ENCODE results near the gene GAS1. TPM values are rescaled to one million over a fixed set of nuclear protein-coding genes. Genes with fewer than 3 reads are reported as not detected.

The GAS1 gene
- total RNA-seq, 1 donor from 2014 or later: 120 TPM

- H3K27ac Mint-ChIP-seq: peak overlapping the region; percentile 87
- DNase-seq (ENCODE audit: extremely low spot score, unreplicated experiment): no peak
Observed at GRCh38 chr9:86944796-86945727, 2.2 kb downstream of the GAS1 start.

GRCh38 chr9:86943201-86944113 is 3.8 kb downstream of the GAS1 start:
- Mint-ChIP-seq H3K4me3 (peak overlapping the region; percentile 96), H3K36me3 (peaks cover 11% of the 10 kb centered on the region), H3K9me3 (no peaks in the 10 kb centered on the region), H3K27me3 (peaks cover 48% of the 10 kb centered on the region), H3K27ac (peak overlapping the region; percentile 57), H3K4me1 (ENCODE audit: unreplicated experiment) (peaks cover 31% of the 10 kb centered on the region)
- no peak for TF ChIP-seq CTCF (conservative IDR thresholded peaks at IDR 0.05)
- DNase-seq (ENCODE audit: extremely low spot score, unreplicated experiment): no peak

More at GRCh38 chr9:86944796-86945727, 2.2 kb downstream of the GAS1 start:
- Mint-ChIP-seq H3K36me3 (peaks cover 11% of the 10 kb centered on the region), H3K9me3 (no peaks in the 10 kb centered on the region), H3K27me3 (peaks cover 41% of the 10 kb centered on the region), H3K4me1 (ENCODE audit: unreplicated experiment) (peaks cover 38% of the 10 kb centered on the region), H3K4me3 (peak overlapping the region; percentile 96)
- TF ChIP-seq CTCF (conservative IDR thresholded peaks at IDR 0.05): no peak

GRCh38 chr9:86942281-86943200 is 4.8 kb downstream of the GAS1 start:
- Mint-ChIP-seq H3K4me1 (ENCODE audit: unreplicated experiment) (peaks cover 31% of the 10 kb centered on the region), H3K36me3 (peaks cover 11% of the 10 kb centered on the region), H3K27me3 (peaks cover 48% of the 10 kb centered on the region), H3K9me3 (no peaks in the 10 kb centered on the region), H3K27ac (peak overlapping the region; percentile 57), H3K4me3 (peak overlapping the region; percentile 96)
- TF ChIP-seq CTCF (conservative IDR thresholded peaks at IDR 0.05): no peak
- no peak for DNase-seq (ENCODE audit: extremely low spot score, unreplicated experiment)

- Mint-ChIP-seq H3K4me1 (ENCODE audit: unreplicated experiment) (peaks cover 31% of the 10 kb centered on the region), H3K27ac (no peak overlapping the region), H3K27me3 (peaks cover 48% of the 10 kb centered on the region), H3K36me3 (peaks cover 11% of the 10 kb centered on the region), H3K4me3 (no peak overlapping the region), H3K9me3 (no peaks in the 10 kb centered on the region)
- no peak for DNase-seq (ENCODE audit: extremely low spot score, unreplicated experiment)
- TF ChIP-seq CTCF (conservative IDR thresholded peaks at IDR 0.05): no peak
Observed at GRCh38 chr9:86941197-86941596, 6.1 kb downstream of the GAS1 start.

- TF ChIP-seq CTCF (conservative IDR thresholded peaks at IDR 0.05): no peak
- no peak for DNase-seq (ENCODE audit: extremely low spot score, unreplicated experiment)
- Mint-ChIP-seq H3K9me3 (no peaks in the 10 kb centered on the region), H3K4me1 (ENCODE audit: unreplicated experiment) (peaks cover 31% of the 10 kb centered on the region), H3K27ac (no peak overlapping the region), H3K36me3 (peaks cover 11% of the 10 kb centered on the region), H3K27me3 (peaks cover 48% of the 10 kb centered on the region), H3K4me3 (no peak overlapping the region)
Observed at GRCh38 chr9:86940774-86941173, 6.5 kb downstream of the GAS1 start.

Measured in type B pancreatic cell (in vitro differentiated cells).